ENCODE measurements around the gene CRISPLD2. TPM values are rescaled to one million over a fixed set of nuclear protein-coding genes. Genes with fewer than 3 reads are reported as not detected.

The CRISPLD2 gene
- total and polyA plus RNA-seq, 10 of the 15 experiments (the other 5 are each of a cell fraction or from before 2014, with no cell fraction given): 0.03 to 0.30 (median 0.08) TPM; not detected in 5

DNA sequence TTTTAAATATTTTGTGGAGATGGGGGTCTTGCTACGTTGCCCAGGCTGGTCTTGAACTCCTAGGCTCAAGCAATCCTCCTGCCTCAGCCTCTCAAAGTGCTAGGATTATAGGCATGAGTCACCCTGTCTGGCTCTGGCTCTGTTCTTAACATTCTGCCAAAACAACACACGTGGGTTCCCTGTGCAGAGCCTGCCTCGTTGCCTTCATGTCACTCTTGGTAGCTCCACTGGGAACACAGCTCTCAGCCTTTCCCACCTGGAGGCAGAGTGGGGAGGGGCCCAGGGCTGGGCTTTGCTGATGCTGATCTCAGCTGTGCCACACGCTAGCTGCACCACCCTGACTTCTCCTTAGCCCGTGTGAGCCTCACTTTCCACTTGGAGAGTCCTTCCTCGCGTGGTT is 19.3 kb downstream of the CRISPLD2 start:
- no peak for TF ChIP-seq NBN (IDR thresholded peaks at IDR 0.05)
- TF ChIP-seq, protein P1, sequence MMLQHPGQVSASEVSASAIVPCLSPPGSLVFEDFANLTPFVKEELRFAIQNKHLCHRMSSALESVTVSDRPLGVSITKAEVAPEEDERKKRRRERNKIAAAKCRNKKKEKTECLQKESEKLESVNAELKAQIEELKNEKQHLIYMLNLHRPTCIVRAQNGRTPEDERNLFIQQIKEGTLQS (IDR thresholded peaks at IDR 0.05; ENCODE audit: borderline replicate concordance, extremely low read depth, low read depth, low read length): no peak
- no peak for TF ChIP-seq NRF1 (conservative IDR thresholded peaks at IDR 0.05; ENCODE audit: low read depth, low read length)
- TF ChIP-seq NFYB (IDR thresholded peaks at IDR 0.05; ENCODE audit: insufficient read depth, low read depth, low read length): no peak
- TF ChIP-seq SIN3A (IDR thresholded peaks at IDR 0.05; ENCODE audit: low read depth, low read length): no peak
- no peak for TF ChIP-seq ZNF384 (IDR thresholded peaks at IDR 0.05; ENCODE audit: borderline replicate concordance, low read depth, low read length)
- TF ChIP-seq ETV6 (conservative IDR thresholded peaks at IDR 0.05 in 1 of 2, IDR thresholded peaks at IDR 0.05 in 1 of 2; ENCODE audit: borderline replicate concordance in 1 of 2, low read depth in 1 of 2): no peak
- no peak for TF ChIP-seq HCFC1 (IDR thresholded peaks at IDR 0.05; ENCODE audit: low read length)
- TF ChIP-seq YBX1 (IDR thresholded peaks at IDR 0.05): no peak
- TF ChIP-seq KDM1A (IDR thresholded peaks at IDR 0.05; ENCODE audit: borderline replicate concordance): no peak
- TF ChIP-seq, protein P2, sequence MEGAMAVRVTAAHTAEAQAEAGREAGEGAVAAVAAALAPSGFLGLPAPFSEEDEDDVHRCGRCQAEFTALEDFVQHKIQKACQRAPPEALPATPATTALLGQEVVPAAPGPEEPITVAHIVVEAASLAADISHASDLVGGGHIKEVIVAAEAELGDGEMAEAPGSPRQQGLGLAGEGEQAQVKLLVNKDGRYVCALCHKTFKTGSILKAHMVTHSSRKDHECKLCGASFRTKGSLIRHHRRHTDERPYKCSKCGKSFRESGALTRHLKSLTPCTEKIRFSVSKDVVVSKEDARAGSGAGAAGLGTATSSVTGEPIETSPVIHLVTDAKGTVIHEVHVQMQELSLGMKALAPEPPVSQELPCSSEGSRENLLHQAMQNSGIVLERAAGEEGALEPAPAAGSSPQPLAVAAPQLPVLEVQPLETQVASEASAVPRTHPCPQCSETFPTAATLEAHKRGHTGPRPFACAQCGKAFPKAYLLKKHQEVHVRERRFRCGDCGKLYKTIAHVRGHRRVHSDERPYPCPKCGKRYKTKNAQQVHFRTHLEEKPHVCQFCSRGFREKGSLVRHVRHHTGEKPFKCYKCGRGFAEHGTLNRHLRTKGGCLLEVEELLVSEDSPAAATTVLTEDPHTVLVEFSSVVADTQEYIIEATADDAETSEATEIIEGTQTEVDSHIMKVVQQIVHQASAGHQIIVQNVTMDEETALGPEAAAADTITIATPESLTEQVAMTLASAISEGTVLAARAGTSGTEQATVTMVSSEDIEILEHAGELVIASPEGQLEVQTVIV (IDR thresholded peaks at IDR 0.05; ENCODE audit: borderline replicate concordance, partially characterized antibody): no peak
- no peak for TF ChIP-seq RAD51 (IDR thresholded peaks at IDR 0.05)
- no peak for TF ChIP-seq RFX5 (IDR thresholded peaks at IDR 0.05; ENCODE audit: low read depth, low read length)
- no peak for TF ChIP-seq ZNF24 (IDR thresholded peaks at IDR 0.05)
- no peak for TF ChIP-seq PAX8 (IDR thresholded peaks at IDR 0.05)
- no peak for TF ChIP-seq SIX5 (IDR thresholded peaks at IDR 0.05; ENCODE audit: low read depth, low read length, severe bottlenecking)
- TF ChIP-seq, protein P3, sequence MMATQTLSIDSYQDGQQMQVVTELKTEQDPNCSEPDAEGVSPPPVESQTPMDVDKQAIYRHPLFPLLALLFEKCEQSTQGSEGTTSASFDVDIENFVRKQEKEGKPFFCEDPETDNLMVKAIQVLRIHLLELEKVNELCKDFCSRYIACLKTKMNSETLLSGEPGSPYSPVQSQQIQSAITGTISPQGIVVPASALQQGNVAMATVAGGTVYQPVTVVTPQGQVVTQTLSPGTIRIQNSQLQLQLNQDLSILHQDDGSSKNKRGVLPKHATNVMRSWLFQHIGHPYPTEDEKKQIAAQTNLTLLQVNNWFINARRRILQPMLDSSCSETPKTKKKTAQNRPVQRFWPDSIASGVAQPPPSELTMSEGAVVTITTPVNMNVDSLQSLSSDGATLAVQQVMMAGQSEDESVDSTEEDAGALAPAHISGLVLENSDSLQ (IDR thresholded peaks at IDR 0.05): no peak
- TF ChIP-seq SMARCA5 (IDR thresholded peaks at IDR 0.05): no peak
- SMC1A ChIA-PET (ENCODE audit: uncharacterized antibody, unreplicated experiment): interaction anchor here (0.6 kb wide), 1 partner anchor 42 kb away, joined by 3 read pairs; no protein-coding TSS in a partner anchor
- RAD21 ChIA-PET (ENCODE audit: unreplicated experiment): interaction anchor here (1.1 kb wide), 1 partner anchor 133 kb away, joined by 3 read pairs; no protein-coding TSS in a partner anchor
- CTCF ChIA-PET: no interaction called here
- WGBS (ENCODE audit: insufficient coverage, insufficient replicate concordance, low lambda C conversion rate, missing lambda C conversion rate): 24% methylated on average over 7 of the region's 7 CpGs
- no peaks in the 10 kb centered on the region for H3K79me2 ChIP-seq (ENCODE audit: control insufficient read depth, insufficient read depth, low read length)
- intact Hi-C loops (cut with micrococcal nuclease; ENCODE audit: unreplicated experiment) (no loop called here), in situ Hi-C loops (cut with MboI) (no loop called here)
- no TSS peak for BruUV-seq (replicated peaks)
- DNase-seq (ENCODE audit: low read depth, low spot score) (no peak), FAIRE-seq (no peak), ATAC-seq (no peak)
- H3K9me3 ChIP-seq (replicated peaks; ENCODE audit: control insufficient read depth, insufficient read depth, low read length): no peaks in the 10 kb centered on the region; the same call in 2 of the 3 replicates
- no peaks in the 10 kb centered on the region for H4K20me1 ChIP-seq (ENCODE audit: control insufficient read depth, insufficient read depth)
- H3K9ac ChIP-seq (ENCODE audit: control insufficient read depth, insufficient read depth, low read length): no peak overlapping the region
- no peaks in the 10 kb centered on the region for H3K36me3 ChIP-seq (ENCODE audit: control insufficient read depth in 2 of 2, insufficient read depth in 2 of 2, low read length in 1 of 2)
- peaks cover 4 to 6% of the 10 kb centered on the region in 2 experiments; a peak in 3 of 4 replicates for H3K27me3 ChIP-seq (replicated peaks in 1 of 2; ENCODE audit: control insufficient read depth in 2 of 2, insufficient read depth in 2 of 2, low read length in 1 of 2)
- H3K4me3 ChIP-seq: no peak overlapping the region
- no peaks in the 10 kb centered on the region for H3K4me1 ChIP-seq (ENCODE audit: control insufficient read depth, insufficient read depth, low read length)
- no peak overlapping the region for H3K27ac ChIP-seq (ENCODE audit: control insufficient read depth, insufficient read depth)
- POLR2A ChIA-PET: interaction anchor here (0.5 to 0.7 kb wide), 2 partner anchors 43 to 151 kb away, joined by 4 read pairs; no protein-coding TSS in a partner anchor
- H2AFZ ChIP-seq (ENCODE audit: control insufficient read depth, low read depth, low read length): no peak overlapping the region
- H3K4me2 ChIP-seq (ENCODE audit: control insufficient read depth, insufficient read depth): no peak overlapping the region

Data from GM12878 (cell line).